GM19238 (cell line): ENCODE data around the gene DVL1.
"Not testable (repeated sequence)": the region's sequence is repeated elsewhere in the genome, so short reads cannot be mapped to it uniquely, and the experiment has no call there.

Experiments
- DNase-seq: peaks from one replicate; pipeline ENCODE4 v3.0.0; 2011; ENCODE audit warnings: low spot score; ENCODE audit not compliant: insufficient read length

DVL1 gene

GRCh38 chr1:1327291-1327690, 21.9 kb downstream of the DVL1 start:
- DNase-seq = no peak

GRCh38 chr1:1326075-1326605, 23.1 kb downstream of the DVL1 start:
- DNase-seq = no peak

- no peak for DNase-seq
Observed at GRCh38 chr1:1325288-1326074, 23.7 kb downstream of the DVL1 start.

DNA sequence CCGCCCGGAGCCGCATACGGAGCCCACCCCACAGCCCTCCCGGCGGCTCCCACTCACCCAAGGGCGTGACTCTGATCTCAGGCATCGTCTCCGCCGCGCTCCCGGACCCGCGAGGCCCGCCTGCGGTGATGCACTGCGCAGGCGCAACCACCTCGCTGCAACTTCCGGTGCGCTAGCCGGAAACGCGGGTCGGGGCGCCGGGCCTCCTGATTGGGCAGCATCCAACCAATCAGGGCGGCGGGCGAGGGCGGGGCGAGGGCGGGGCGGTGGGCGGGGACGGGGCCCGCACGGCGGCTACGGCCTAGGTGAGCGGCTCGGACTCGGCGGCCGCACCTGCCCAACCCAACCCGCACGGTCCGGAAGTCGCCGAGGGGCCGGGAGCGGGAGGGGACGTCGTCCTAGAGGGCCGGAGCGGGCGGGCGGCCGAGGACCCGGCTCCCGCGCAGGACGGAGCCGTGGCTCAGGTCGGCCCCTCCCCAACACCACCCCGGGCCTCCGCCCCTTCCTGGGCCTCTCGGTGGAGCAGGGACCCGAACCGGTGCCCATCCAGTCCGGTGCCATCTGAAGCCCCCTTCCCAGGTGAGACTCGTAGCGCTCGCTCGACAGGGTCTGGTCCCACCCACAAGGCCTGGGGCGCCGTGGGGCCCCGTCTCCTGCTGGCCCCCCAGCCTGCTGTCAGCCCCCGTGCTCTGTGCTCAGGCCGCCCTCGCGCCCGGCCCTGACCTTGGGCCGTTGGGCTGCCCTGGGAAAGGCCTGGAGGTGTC, 24.5 kb downstream of the DVL1 start, which contains the start of the genes CPTP and INTS11:
Gene CPTP (plus strand): TSS at position 279 of the 764 bp plus-strand sequence. CDS start 2,109 bp downstream, outside the sequence.
Gene INTS11 (minus strand): TSS at position 137 of the 764 bp plus-strand sequence. CDS start 52 bp downstream, at position 85.
- DNase-seq = peak; percentile 99

DNA sequence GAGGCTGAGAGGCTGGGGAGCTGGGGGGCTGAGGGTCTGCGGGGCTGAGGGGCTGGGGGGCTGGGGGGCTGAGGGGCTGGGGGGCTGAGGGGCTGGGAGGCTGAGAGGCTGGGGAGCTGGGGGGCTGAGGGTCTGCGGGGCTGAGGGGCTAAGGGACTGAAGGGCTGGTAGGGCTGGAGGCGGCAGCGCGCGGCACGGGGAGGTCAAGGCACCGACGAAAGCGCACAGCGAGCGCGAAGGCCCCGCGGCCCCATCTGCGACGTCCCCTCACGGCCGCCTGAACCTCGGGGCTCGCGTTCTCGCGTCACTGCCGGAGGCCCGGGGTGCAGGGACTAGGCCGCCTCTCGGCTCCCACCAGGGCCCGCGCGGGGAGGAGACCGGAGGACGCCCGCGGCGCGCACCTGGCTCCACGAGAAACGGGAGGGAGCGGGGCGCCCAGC, 25.1 kb downstream of the DVL1 start:
- no peak for DNase-seq

- DNase-seq = no peak
Observed at GRCh38 chr1:1322952-1323351, 26.3 kb downstream of the DVL1 start.

DNA sequence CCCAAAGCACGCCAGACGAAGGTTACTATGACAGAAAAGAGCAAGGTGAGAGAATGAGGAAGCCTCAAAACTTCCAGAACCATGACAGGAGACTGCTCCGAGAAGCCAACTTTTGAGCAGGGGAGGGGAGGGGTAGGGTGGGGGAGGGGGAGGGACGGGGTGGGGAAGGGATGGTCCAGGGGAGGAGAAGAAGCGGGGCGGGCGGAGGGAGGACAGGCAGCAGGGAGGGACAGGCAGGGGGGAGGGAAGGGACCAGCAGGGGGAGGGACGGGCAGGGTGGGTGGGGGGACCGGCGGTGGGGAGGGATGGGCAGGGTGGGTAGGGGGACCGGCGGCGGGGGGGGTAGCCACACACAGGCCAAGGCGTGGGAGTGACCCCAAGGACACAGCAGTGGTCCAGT, 26.8 kb downstream of the DVL1 start:
- no peak for DNase-seq

- no peak for DNase-seq
Observed at GRCh38 chr1:1321477-1321876, 27.7 kb downstream of the DVL1 start.

DNA sequence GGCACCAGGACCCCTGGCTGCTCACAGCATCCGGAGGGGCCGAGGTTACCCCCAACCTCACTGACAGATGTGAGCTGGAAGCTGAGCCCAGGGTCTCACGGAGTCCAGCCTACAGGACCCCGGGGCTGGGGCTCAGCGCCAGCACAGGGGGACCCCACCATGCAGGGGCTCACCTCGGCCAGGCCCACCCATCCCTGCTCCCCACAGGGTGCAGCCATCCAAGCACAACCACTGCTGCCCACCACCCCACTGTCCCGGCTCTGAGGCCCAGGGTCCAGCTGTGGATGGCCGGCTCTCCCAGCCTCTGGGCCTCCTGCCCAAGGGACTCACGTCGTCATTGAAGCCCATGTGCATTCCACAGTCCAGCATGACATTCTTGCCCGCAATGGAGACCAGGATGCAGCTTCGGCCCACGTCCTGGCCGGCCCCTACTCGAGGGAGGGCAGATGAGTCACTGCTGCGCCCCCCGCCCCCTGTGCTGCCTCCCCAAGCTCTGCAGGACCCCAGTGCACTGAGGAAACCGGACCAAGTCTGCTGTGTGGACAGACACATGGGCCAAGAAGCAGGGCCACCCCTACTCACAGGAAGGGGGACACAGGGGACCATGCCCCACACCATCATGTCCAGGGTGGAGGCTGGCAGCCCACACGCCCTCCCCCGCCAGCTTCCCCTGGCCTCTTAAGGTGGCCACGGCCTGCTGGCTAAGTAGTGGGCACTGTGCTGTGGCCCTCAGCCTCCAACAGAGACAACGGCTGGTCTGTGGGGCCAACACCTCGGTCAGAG, 28.4 kb downstream of the DVL1 start:
- DNase-seq = no peak

GRCh38 chr1:1319646-1319941, 29.6 kb downstream of the DVL1 start:
- no peak for DNase-seq

DNA sequence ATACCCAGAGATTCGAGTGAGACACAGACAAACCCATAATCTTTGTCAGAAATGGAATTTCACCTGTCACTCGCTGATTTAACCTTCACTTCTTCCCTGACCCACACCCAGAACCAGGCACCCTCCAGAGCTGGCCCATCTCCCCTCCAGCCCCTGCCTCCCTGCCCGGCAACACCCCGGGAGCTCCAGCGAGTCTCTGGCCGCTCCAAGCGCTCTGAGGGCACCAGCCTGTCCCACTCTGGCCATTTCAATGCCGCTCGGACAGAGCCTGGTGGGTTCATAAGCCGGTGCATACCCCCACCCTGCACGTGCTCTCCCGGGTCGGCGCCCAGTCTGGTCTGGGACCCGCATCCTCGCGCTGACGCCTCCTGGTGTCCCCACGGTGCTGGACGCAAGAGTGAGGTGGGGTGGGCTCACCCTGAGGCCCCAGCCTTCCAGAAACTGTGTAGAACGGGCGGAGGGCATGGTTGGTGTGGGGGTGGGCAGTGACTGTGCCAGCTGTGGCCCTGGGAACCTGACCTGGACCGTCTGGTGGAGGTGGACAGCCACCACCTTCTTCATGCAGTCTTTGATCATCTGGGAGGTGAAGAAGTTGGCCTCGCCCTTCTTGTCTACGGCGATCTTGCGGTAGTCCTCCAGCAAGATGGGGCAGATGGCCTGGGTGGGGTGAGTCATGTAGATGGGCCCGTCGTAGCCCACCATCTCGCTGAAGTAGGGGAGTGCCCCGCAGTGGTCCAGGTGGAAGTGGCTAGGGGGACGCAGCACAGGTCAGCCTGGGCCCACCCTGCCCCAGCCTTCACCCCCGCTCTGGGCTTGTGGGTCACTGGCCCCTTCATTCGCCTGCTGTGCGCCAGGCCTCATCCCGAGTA, 30.2 kb downstream of the DVL1 start:
- DNase-seq = no peak

DNA sequence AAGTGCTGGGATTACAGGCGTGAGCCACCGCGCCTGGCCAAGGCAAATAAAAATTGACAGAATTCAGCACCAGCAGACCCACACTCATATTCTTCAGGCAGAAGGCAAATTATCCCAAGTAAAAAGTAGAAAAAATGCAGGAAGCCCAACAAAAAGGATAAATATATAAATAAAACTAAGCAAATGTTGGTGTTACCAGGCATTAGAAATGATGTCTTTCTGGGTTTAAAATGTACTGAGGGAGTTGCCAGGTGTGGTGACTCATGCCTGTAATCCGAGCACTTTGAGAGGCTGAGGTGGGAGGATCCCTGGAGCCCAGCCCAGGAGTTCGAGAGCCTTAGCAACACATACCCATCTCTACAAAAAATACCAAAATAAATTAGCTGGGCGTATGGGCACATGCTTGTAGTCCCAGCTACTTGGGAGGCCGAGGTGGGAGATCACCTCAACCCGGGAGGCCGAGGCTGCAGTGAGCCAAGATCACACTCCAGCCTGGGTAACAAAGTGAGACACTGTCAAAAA, 31.0 kb downstream of the DVL1 start:
- DNase-seq = no peak

GRCh38 chr1:1317420-1317819, 31.8 kb downstream of the DVL1 start:
- no peak for DNase-seq

GRCh38 chr1:1316199-1316598, 33.0 kb downstream of the DVL1 start:
- DNase-seq = not testable (repeated sequence)

DNA sequence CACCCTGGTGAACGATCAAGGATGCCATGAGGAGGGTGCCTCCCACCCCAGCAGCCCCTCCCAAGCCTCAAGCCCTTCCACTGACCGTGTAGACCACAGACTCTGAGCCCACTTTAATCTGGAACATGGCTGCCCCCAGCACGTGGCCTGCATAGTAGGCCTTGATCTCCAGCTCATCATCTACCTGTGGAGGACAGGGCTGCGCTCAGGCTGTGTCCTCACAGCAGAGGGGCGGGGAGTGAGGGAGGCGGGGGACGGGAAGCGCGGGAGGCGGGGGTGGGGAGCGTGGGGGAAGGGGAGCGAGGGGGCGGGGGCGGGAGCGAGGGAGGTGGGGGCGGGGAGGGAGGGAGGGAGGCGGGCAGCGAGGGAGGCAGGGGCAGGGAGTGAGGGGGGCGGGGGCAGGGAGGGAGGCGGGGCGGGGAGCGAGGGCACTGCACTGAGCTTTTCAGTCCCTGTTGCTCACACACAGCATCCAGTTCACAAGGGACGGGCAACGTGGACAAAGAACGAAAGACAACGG, 33.7 kb downstream of the DVL1 start:
- DNase-seq = no peak

DNA sequence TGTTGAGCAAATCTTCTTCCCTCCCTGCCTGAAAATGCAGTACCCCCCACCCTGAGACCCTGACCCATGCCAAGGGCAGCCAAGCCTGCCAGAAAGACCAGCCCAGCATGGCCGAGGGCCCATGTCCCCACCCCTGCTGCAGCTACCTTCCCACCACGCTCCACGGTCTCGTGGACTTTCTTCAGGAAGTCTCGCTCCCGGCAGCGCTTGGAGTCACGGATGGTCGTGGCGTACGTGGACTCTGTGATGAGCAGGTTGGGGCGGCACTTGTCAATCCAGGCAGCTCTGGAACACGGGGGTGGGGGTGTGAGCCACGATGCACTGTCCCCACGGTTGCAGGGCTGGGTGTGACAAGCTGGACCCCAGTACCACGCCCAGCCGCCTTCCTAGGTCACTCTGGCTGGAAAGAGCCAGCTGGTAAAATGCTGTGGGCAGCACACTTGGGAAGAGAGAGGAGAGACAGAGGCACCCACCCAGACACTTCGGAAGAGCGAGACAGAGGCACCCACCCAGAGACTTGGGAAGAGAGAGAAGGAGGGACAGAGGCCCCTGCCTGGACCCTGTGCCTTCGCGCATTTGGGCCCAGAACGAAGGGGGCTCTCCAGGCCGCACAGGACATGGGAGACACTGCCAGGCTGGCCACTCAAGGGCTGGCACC, 34.4 kb downstream of the DVL1 start:
- no peak for DNase-seq

- DNase-seq = no peak
Observed at GRCh38 chr1:1314237-1314586, 35.0 kb downstream of the DVL1 start.

DNA sequence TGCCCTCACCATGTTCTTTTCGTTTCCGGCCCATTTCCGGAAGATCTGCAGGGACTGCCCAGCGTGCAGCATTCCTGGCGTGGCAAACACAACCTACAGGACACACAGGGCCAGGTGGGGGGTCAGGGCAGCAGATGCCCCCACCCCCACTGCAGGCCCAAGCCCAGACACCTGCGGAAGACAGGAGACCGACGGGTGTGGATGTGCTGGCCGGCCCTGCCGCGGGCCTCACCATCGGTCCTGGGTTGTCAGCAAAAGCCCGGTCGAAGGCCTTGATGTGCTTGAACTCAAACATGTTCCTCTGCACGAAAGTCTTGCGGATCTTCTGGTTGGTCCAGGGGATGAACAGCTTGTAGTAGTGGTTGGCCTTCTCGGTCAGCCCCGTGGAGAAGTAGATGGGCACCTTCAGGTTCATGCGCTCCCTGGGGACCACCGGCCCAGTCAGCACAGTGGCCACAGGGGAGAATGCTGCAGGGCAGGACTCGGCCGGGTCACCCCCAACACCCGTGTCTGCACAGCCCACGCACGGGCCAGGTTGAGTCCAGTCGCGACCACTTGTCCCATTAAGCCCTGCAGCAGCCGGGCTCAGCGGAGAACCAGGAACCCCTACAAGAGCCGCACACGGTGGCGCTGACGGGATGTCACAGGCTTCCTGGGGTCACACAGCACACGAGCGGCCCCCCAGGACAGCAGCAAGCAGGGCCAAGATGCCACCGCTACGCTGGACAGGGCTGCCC, 35.5 kb downstream of the DVL1 start:
- no peak for DNase-seq
